Type B pancreatic cell (in vitro differentiated cells): ENCODE data around the gene MAMDC4. TPM values are rescaled to one million over a fixed set of nuclear protein-coding genes. Genes with fewer than 3 reads are reported as not detected.

ENCODE experiments used
- DNase-seq: peaks from one replicate; pipeline ENCODE4 v3.0.0; 2021; ENCODE audit warnings: mixed read lengths; ENCODE audit not compliant: unreplicated experiment; ENCODE audit errors: extremely low spot score
- H3K27ac Mint-ChIP-seq: 2 replicates; pipeline ENCODE4 v1.8.0; 2021; ENCODE audit warnings: mild to moderate bottlenecking, mixed read lengths
- H3K27me3 Mint-ChIP-seq: 2 replicates; pipeline ENCODE4 v1.8.0; 2021; ENCODE audit warnings: mixed read lengths
- H3K36me3 Mint-ChIP-seq: 2 replicates; pipeline ENCODE4 v1.8.0; 2021; ENCODE audit warnings: mixed read lengths
- H3K4me1 Mint-ChIP-seq: one replicate; pipeline ENCODE4 v1.8.0; 2021; ENCODE audit warnings: mixed read lengths; ENCODE audit not compliant: unreplicated experiment
- H3K4me3 Mint-ChIP-seq: 2 replicates; pipeline ENCODE4 v1.8.0; 2021; ENCODE audit warnings: mild to moderate bottlenecking, mixed read lengths
- H3K9me3 Mint-ChIP-seq: 2 replicates; pipeline ENCODE4 v1.8.0; 2021; ENCODE audit warnings: mixed read lengths
- CTCF ChIP-seq: fragments of 200-600 bp; sonication (generic); conservative IDR thresholded peaks from 2 replicates; pipeline ENCODE4 v1.5.0; 2021; ENCODE audit warnings: antibody characterized with exemption, mild to moderate bottlenecking
- total RNA-seq: library from RNA; stranded (reverse); gene quantifications from 2 replicates; pipeline ENCODE4 v1.2.1, GENCODE V29; 2021; ENCODE audit warnings: low replicate concordance

MAMDC4 gene
- total RNA-seq, 1 donor from 2014 or later: 29.1 TPM

GRCh38 chr9:136849960-136850865 is 1.9 kb upstream of the MAMDC4 start:
- H3K9me3 Mint-ChIP-seq: no peaks in the 10 kb centered on the region
- peak overlapping the region; percentile 56 for H3K27ac Mint-ChIP-seq

GRCh38 chr9:136850866-136851775 is 1.0 kb upstream of the MAMDC4 start:
- H3K36me3 Mint-ChIP-seq: no peaks in the 10 kb centered on the region
- H3K4me1 Mint-ChIP-seq: no peaks in the 10 kb centered on the region
- DNase-seq: no peak
- peaks cover 13% of the 10 kb centered on the region for H3K27me3 Mint-ChIP-seq
- no peaks in the 10 kb centered on the region for H3K9me3 Mint-ChIP-seq
- peak overlapping the region; percentile 94 for H3K4me3 Mint-ChIP-seq
- no peak for TF ChIP-seq CTCF
- H3K27ac Mint-ChIP-seq: no peak overlapping the region

More at GRCh38 chr9:136849960-136850865, 1.9 kb upstream of the MAMDC4 start:
- TF ChIP-seq CTCF: no peak
- DNase-seq: no peak
- H3K4me3 Mint-ChIP-seq: peak overlapping the region; percentile 94
- no peaks in the 10 kb centered on the region for H3K4me1 Mint-ChIP-seq
- no peaks in the 10 kb centered on the region for H3K36me3 Mint-ChIP-seq
- H3K27me3 Mint-ChIP-seq: peaks cover 13% of the 10 kb centered on the region

- no peaks in the 10 kb centered on the region for H3K36me3 Mint-ChIP-seq
- no peaks in the 10 kb centered on the region for H3K9me3 Mint-ChIP-seq
- no peaks in the 10 kb centered on the region for H3K4me1 Mint-ChIP-seq
- no peak for DNase-seq
- peaks cover 3% of the 10 kb centered on the region for H3K27me3 Mint-ChIP-seq
- no peak overlapping the region for H3K4me3 Mint-ChIP-seq
- no peak for TF ChIP-seq CTCF
- H3K27ac Mint-ChIP-seq: no peak overlapping the region
These were observed 784 bp downstream of the MAMDC4 start for GRCh38 chr9:136852664-136853595.

GRCh38 chr9:136853596-136854112 is 1.5 kb downstream of the MAMDC4 start:
- TF ChIP-seq CTCF: no peak
- H3K4me1 Mint-ChIP-seq: no peaks in the 10 kb centered on the region
- no peak for DNase-seq

More at GRCh38 chr9:136853596-136854112, 1.5 kb downstream of the MAMDC4 start:
- no peak overlapping the region for H3K27ac Mint-ChIP-seq
- H3K9me3 Mint-ChIP-seq: no peaks in the 10 kb centered on the region
- no peak overlapping the region for H3K4me3 Mint-ChIP-seq
- H3K27me3 Mint-ChIP-seq: peaks cover 3% of the 10 kb centered on the region
- no peaks in the 10 kb centered on the region for H3K36me3 Mint-ChIP-seq
